HG02623 (cell line): Measurements from ENCODE around the gene MTMR3.
"Not testable (repeated sequence)": the region's sequence is repeated elsewhere in the genome, so short reads cannot be mapped to it uniquely, and the experiment has no call there.

Experiments
- ATAC-seq: cut with Tn5 transposase; IDR thresholded peaks from one replicate; pipeline ENCODE4 v1.9.1; 2021; ENCODE audit warnings: moderate library complexity; ENCODE audit not compliant: unreplicated experiment

MTMR3 gene

DNA sequence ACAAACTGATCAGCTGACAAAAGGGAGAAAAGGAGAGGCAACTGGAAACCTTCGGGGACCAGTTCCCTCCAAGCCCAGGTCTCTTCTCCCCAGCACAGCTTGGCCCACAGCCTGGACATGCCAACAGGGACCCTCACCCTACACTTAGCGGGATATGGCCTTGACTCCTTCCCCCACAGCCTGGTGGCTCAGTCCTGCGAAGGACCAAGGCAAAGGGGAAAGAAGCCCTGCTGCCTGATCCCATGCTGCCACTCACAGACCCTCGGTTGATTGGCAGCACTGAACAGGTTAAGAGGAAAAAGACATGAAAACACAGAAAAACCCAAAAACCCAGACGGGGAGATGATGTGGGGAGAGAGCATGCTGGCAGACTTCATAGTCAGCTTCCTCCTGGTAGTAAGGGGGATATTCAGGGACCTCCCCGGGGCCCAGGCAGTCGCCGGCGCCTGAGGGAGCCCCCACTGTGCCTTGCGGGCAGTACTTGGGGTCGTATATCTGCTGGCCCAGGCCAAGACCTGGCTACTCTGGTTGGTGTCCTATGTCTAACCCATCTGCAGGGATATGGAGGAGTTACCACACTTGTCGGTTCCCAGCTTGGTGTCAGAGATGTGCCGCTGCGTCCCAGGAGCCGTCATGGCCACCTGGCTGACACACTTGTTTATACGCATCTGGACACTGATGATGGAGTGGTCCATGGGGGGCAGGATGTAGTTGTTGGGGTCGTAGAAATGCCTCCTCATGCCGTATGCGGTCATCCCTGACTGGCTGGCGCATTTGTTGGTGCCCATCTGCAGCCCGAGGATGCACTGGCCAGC is 163.1 kb downstream of the MTMR3 start:
- no peak for ATAC-seq

DNA sequence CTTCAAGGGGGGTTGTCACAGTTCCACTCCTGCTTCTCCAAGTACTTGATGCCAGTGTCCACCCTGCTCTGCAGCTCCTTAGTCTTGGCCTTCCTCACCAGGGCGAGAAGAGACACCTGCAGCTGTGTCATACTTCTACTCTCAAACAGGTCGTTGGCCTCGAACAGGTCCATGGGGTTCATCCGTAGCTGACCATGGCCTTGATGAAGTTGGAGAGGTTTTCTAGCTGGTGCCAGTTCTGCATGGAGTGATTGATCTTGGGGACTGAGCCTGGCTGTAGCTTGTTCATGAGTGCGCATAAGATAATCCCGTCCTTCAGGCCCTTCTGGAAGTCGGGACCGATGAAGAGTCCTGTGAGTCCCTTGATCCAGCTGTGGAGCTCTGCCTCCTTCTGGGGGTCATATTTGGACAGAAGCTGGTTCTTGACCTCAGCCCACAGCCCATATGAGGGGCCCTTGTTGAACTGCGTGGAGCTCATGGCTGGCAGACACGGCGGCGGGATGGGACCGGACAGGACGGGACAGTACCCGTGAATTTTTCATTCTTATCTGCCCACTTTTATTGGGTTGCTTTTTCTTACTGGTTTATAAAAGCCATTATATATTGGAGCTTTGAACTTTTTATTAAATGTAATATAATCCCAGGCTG is 163.9 kb downstream of the MTMR3 start:
- no peak for ATAC-seq

DNA sequence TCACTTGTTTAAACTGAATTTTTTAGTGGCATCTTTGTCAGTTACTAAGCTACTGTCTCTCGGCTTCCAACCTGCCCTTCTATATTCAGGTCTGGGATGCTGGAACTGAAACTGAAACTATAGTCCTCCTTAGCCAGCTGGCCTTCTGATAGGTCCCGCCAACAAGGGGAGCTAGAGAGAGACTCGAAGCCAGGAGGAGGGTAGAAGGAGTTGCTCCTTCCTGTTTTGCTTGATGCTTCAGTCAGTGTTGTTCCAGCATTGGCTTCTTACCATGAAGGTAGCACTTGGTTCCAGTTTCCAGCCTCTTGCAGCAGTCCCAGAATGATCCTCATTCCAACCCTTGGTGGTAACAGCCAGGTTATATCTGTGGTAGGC is 164.4 kb downstream of the MTMR3 start:
- no peak for ATAC-seq

DNA sequence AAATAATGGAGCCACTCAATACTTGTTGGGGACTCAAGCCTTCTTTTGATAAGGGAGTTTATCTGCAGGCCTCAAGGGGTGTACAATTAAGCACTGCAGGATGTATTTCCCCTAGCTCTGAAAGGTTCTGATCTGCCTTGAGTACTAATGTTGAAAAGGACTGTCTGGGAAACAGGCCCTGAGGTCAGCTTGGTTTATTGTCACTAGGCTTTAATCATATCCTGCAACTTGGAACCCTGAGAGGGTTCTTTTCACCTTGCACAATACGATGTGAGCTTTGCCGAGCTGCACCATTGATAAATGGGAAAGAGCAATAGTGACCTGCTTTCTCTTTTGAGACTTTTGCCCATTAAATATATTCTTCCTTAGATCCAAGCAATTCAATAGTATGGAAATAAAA is 165.7 kb downstream of the MTMR3 start:
- no peak for ATAC-seq

DNA sequence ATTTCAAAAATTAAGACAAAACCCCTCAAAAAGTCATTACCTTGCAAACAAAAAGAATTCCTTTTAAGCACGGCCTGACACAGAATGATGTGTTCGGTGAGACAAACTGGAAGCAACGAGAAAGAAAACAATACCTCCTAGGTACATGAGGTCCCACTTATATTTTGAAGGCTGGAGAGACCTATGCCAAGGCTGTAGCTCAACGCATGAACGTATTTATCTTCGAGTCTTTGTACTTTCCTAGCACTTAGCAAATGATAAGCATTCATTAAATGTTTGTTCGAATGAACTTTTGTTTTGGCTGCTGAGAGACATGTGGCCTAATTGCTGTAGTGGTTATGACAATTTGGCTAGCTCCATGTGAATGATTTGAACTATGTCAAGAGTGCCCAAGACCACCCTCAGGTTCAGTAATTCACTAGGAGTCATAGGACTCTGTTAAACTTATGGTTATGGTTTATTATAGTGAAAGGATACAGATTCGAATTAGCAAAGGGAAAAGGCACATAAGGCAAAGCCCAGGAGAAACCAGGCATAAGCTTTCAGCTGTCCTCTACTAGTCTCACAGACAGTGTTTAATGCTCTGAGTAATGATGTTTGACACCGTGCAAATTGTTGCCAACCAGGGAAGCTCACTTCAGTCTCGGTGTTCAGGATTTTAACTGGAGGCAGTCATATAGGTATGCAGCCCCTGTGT is 171.2 kb downstream of the MTMR3 start:
- ATAC-seq, result no peak

DNA sequence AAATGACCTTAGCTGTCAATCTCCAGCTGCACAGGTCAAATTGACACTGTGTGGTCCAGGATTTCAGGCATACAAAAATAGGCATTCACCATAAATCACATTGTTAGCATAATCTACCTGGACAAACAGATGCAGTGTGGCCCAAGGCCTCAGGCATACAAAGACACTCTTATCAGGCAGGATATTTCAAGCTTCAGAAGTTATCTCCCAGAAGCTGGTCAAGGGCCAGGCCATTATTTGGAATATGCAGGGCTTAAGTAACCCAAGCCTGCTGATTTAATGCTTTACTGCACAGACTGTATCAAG is 171.7 kb downstream of the MTMR3 start:
- no peak for ATAC-seq

DNA sequence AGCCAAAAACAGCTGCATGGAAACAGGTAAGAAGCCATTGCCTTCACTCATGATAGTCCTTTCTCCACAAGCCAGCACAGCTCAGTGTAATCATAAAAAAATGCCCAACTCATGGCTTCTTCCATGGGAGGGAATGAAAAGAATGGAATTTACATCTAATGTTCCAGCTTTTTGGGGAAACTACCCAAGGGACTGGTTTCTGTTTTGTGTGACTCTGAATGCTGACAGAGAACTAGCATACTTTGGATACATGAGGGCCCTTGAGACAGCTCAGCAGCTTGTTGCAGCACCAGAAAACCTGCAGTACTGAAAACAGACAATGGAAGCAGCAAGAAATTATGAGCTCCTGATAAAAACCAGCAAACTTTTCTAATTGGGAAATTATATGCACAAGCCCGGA is 173.0 kb downstream of the MTMR3 start:
- ATAC-seq, result no peak

DNA sequence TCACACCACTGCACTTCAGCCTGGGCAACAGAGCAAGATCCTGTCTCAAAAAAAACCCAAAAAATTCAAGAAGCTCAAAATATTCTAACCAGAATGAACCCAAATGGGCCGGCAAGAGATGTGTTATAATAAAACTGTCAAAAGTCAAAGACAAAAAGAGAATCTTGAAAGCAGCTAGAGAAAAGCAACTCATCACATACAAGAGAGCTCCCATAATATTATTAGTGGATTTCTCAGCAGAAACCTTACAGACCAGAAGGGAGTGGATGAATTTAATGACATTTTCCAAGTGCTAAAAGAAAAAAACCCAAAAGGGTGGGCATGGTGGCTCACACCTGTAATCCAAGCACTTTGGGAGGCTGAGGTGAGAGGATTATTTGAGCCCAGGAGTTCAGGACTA is 174.4 kb downstream of the MTMR3 start:
- no peak for ATAC-seq

DNA sequence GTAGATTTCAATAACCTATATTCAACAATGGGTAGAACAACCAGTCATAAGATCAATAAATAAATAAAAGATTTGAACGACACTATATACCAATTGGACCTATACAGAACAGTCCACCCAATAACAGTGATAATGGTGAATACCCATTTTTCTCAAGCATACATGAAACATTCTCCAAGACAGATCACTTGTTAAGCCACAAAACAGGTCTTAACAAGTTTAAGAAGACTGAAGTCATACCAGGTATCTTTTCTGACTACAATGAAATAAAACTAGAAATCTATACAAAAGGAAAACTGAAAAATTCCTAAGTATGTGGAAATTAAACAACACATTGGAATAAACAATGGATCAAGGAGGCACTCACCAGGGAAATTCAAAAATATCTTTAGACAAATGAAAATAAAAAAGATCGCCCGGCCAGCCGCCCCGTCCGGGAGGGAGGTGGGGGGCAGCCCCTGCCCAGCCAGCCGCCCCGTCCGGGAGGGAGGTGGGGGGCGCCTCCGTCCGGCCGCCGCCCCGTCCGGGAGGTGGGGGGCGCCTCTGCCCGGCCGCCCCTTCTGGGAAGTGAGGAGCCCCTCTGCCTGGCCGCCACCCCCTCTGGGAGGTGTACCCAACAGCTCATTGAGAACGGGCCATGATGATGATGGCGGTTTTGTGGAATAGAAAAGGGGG is 176.5 kb downstream of the MTMR3 start:
- not testable (repeated sequence) for ATAC-seq

DNA sequence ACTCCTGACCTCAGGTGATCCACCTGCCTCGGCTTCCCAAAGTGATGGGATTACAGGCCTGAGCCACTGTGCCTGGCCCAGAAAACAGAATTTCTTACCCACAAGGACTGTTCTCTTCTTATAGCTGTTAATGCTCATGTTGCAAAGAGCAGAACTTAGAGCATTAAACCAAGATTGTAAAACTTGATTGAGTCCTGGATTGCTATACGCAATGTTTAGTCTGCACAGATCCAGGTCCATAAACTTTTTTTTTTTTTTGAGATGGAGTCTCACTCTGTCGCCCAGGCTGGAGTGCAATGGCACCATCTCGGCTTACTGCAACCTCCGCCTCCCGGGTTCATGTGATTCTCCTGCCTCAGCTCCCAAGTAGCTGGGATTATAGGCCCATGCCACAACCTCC is 178.1 kb downstream of the MTMR3 start:
- not testable (repeated sequence) for ATAC-seq

DNA sequence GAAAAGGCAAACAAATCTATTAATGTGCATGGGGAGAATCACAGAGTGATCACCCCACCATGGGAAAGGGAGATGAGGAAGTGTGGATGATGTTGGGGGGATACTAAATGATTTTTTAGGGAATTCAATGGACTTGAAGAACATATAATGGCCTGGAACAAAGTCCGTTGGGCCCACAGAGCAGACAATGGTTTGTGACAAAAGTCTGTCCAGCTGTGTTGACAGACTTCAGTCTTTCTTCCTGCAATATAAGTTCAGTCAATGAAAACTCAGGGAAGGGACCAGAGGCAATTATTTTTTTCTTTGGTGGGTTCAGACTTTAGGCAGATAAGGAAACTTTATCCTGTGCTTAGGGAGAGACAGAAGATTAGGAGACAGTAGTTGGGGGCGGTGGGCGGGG is 179.3 kb downstream of the MTMR3 start:
- no peak for ATAC-seq

DNA sequence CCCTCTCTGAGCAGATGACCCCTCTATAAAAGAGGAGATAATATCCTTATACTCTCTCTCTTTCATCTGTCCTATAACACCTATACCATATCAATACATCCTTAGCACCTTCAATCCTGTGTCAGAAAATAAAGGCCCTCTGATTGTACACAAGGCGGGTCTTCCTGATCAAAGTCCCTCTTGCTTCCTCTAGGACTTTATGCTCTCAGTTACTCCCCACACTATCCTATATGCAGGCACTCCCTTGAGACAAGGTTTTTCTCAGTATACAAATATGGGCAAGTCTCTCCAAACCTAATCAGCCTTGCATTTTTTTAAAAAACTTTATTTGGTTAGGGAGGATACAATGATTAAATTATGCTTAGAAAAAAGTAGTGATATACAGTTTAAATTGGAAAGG is 180.0 kb downstream of the MTMR3 start:
- ATAC-seq, result no peak

DNA sequence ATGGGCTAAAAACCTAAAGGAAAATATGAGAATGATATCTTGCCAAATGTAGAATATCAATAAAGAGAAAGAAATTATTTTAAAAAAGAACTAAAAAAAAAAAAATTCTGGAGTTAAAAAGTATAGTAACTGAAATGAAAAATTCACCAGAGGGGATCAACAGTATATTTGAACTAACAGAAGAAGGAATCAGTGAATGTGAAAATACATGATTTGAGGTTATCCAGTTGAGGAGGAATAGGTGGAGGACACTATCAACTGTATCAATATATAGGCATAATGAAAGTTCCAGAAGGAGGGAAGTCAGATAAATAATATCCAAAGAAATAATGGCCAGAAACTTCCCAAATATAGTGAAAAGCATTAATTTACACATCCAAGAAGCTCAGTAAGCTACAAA is 181.2 kb downstream of the MTMR3 start:
- no peak for ATAC-seq

DNA sequence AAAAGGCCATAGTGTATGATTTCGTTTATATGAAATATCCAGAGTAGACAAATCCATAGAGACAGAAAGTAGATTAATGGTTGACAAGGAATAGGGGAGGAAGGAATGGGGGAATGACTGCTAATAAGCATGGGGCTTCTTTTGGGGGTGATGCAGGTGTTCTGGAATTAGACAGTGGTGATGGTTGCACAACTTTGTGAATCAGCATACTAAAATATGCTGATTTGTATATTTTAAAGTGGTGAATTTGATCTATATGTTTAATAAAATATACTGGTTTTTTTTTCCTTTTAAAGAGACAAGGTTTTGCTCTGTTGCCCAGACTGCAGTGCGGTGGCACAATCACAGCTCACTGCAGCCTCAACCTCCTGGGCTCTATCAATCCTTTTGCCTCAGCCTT is 190.8 kb downstream of the MTMR3 start:
- ATAC-seq, result no peak

DNA sequence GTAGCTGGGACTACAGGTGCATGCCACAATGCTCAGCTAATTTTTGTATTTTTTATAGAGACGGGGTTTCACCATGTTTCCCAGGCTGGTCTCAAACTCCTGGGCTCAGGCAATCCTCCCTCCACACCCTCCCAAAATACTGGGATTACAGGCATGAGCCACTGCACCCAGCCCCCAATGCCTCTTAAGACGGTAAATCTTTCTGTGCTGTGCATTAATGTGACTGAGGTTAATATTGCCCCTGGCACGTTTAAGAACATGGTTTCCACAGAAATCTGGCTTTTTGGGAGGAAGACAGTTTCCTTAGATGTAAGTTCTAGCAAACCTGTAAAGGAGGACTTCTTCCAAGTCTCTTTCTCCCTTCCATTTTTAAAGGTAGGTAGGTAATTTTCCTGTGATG is 191.2 kb downstream of the MTMR3 start:
- ATAC-seq, result no peak

DNA sequence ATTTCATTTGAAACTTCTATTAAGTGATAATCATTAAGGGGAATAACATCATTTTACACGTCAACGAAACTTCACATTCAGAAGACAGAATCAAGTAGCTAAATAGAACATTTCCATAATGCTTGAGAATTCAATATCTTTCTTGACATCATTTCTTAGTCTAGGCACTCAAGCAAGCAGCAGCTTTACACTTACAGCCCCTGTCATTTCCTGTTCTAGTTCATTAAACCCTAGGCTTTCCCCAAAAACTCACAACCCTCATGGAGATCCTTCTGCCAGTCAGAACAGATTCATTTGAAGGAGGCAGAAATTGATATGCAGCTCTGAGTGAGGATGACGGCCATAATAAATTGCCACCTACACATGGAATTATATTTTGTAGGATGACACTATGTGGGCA is 192.0 kb downstream of the MTMR3 start:
- no peak for ATAC-seq

DNA sequence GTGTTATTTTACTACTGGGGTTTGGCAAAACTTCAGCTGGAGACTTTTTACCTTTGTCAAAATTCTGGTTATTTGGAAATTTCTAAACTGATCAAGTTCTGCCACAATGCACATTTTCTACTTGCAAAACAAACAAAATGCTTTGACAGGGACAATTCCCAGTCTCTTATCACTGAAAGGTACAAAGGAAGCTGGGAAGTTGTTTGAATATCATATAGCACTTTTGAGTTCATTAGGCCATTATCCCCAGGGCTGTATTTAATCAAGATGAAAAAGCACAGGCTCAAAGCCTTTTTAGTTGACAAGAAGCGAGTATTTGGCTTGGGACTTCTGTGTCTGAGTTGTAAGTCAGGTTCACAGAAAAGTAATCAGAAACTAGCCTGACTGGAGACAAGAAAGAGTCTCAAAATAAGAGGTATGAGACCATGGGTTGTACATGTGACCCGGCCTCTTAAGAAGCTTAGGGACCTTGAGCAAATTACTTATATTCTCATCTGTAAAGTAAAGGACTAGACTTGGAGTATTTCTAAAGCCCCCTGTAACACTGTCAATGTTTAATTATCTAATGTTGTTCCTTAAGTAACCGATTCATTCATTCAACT is 194.4 kb downstream of the MTMR3 start:
- ATAC-seq, result no peak

DNA sequence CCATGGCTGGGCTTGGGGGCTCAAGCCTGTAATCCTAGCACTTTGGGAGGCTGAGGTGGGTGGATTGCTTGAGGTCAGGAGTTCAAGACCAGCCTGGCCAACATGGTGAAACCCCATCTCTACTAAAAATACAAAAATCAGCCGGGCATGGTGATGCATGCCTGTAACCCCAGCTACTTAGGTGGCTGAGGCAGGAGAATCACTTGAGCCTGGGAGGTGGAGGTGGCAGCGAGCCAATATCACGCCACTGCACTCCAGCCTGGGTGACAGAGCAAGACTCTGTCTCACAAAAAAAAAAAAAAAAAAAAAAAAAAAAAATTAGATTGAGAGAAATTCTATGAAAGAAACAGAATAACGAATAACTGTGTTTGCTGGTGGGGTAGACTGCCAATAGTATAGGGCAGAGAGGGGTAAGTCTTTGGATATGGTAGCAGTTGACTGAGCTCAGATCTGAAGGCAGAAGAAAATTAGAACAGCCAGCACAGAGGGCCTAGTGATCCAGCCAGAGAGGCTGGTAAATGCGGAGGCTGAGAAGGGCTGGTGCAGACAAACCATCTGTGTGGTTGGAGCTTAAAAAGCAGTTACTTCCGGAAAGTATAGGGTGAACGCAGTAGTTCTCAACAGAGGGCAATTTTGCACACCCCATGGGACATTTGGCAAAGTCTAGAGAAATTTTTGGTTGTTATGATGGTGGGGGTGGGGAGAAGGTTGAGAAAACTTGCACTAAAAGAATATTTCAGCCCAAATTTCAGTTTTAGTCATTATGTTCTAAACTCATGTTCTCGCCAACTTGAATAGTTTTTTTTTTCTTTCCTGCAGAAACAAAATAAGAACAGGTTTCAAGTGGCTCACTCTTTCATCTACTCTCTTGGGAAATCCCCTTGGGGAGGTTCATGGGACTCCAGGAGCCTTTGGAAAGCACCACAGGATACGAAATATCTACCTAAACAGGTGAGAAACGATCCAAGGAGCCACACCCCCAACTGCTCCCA is 195.6 kb downstream of the MTMR3 start:
- no peak for ATAC-seq

DNA sequence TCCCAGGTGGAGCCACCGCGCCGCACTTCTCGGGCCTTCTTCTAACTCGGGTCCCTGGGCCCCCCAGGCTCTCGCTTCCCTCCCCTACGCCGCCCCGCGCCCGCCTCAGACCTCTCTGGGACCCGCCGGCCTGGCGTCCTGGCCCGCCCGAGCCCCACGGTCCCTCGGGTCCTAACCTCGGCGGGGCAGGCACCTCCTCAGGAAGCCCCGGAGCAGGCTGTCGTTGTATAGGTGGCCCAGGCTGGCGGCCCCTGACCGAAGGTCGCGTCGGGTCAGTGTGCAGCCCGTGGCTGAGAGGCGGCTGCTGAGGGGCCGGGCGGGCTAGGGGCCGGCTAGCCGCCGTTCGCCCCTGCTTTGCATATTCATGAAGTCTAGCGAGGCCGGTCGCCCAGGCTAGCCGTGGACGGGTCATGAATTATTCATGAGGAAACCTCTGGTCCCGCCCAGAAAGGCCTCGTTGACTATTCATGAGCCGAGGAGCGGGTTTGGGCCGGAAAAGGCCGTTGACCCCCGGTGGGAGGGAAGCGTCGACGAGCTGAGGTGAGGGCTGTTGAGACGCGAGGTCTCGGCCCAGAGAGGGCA is 197.1 kb downstream of the MTMR3 start, which contains the start of gene HORMAD2:
Gene HORMAD2, plus strand, starts transcription at position 513 of the 582 bp plus-strand sequence. CDS start 13,489 bp downstream, outside the sequence.
- ATAC-seq, result no peak
